Measurements from ENCODE around the gene TAF8. TPM values are rescaled to one million over a fixed set of nuclear protein-coding genes. Genes with fewer than 3 reads are reported as not detected.

The TAF8 gene
- total RNA-seq, 1 donor from 2014 or later = 28.9 TPM

- Mint-ChIP-seq H3K27ac (ENCODE audit: unreplicated experiment) (no peak overlapping the region), H3K27me3 (ENCODE audit: low read depth) (peaks cover 26% of the 10 kb centered on the region), H3K4me3 (no peak overlapping the region), H3K9me3 (no peaks in the 10 kb centered on the region), H3K36me3 (ENCODE audit: low read depth) (no peaks in the 10 kb centered on the region), H3K4me1 (peaks cover 9% of the 10 kb centered on the region)
- no peak for TF ChIP-seq CTCF (conservative IDR thresholded peaks at IDR 0.05)
- no peak for DNase-seq (ENCODE audit: low read depth, low spot score)
Measured at GRCh38 chr6:42042108-42042507, 8.2 kb upstream of the TAF8 start.

- DNase-seq (ENCODE audit: low read depth, low spot score) = peak; percentile 96
- peaks cover 39% of the 10 kb centered on the region for H3K27me3 Mint-ChIP-seq (ENCODE audit: low read depth)
- H3K4me3 Mint-ChIP-seq = peak overlapping the region; percentile 79
- no peaks in the 10 kb centered on the region for H3K36me3 Mint-ChIP-seq (ENCODE audit: low read depth)
- H3K4me1 Mint-ChIP-seq = peaks cover 16% of the 10 kb centered on the region
- no peak overlapping the region for H3K27ac Mint-ChIP-seq (ENCODE audit: unreplicated experiment)
- TF ChIP-seq CTCF (conservative IDR thresholded peaks at IDR 0.05) = peak; percentile 97
- no peaks in the 10 kb centered on the region for H3K9me3 Mint-ChIP-seq
Measured at GRCh38 chr6:42043787-42044475, 6.4 kb upstream of the TAF8 start.

- Mint-ChIP-seq H3K4me1 (peaks cover 20% of the 10 kb centered on the region), H3K9me3 (no peaks in the 10 kb centered on the region), H3K27ac (ENCODE audit: unreplicated experiment) (no peak overlapping the region), H3K36me3 (ENCODE audit: low read depth) (no peaks in the 10 kb centered on the region), H3K27me3 (ENCODE audit: low read depth) (peaks cover 41% of the 10 kb centered on the region), H3K4me3 (peak overlapping the region; percentile 88)
- no peak for TF ChIP-seq CTCF (conservative IDR thresholded peaks at IDR 0.05)
- DNase-seq (ENCODE audit: low read depth, low spot score) = no peak
Measured at GRCh38 chr6:42045538-42046460, 4.5 kb upstream of the TAF8 start.

- Mint-ChIP-seq H3K4me3 (peak overlapping the region; percentile 88), H3K27ac (ENCODE audit: unreplicated experiment) (no peak overlapping the region), H3K4me1 (peaks cover 27% of the 10 kb centered on the region), H3K36me3 (ENCODE audit: low read depth) (no peaks in the 10 kb centered on the region), H3K27me3 (ENCODE audit: low read depth) (peaks cover 41% of the 10 kb centered on the region), H3K9me3 (no peaks in the 10 kb centered on the region)
- TF ChIP-seq CTCF (conservative IDR thresholded peaks at IDR 0.05) = no peak
- no peak for DNase-seq (ENCODE audit: low read depth, low spot score)
Measured at GRCh38 chr6:42046464-42047212, 3.7 kb upstream of the TAF8 start.

GRCh38 chr6:42047213-42047590 is 3.1 kb upstream of the TAF8 start:
- no peak for TF ChIP-seq CTCF (conservative IDR thresholded peaks at IDR 0.05)
- Mint-ChIP-seq H3K27ac (ENCODE audit: unreplicated experiment) (no peak overlapping the region), H3K27me3 (ENCODE audit: low read depth) (peaks cover 41% of the 10 kb centered on the region), H3K4me1 (peaks cover 30% of the 10 kb centered on the region), H3K36me3 (ENCODE audit: low read depth) (no peaks in the 10 kb centered on the region), H3K9me3 (no peaks in the 10 kb centered on the region), H3K4me3 (peak overlapping the region; percentile 88)
- no peak for DNase-seq (ENCODE audit: low read depth, low spot score)

Data from neural crest cell (in vitro differentiated cells).